Measurements from ENCODE around the gene DISP1. TPM values are rescaled to one million over a fixed set of nuclear protein-coding genes. Genes with fewer than 3 reads are reported as not detected.
"Not testable (repeated sequence)": the region's sequence is repeated elsewhere in the genome, so short reads cannot be mapped to it uniquely, and the experiment has no call there.

DISP1 gene
- total and polyA plus RNA-seq, 10 of the 15 experiments (the other 5 are each of a cell fraction or from before 2014, with no cell fraction given): 0.11 to 1.4 (median 0.72) TPM

DNA sequence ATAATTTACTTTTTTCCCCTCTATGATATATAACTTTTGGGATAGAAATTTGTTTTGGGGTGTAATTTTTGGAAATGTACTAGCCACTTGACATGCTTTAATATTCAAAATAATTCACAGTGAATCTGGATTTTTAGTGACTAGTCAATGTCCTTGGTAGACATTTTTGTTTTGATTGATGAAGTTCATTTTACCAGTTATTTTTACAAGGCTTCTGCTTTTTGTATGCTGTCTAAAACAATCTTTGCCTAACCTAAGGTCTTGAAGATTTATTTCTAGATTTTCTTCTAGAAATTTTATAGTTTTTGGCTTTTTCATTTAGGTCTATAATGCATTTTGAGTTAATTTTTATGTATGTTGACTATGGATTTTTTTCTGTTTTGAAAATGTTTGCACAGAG lies 30.9 kb downstream of the DISP1 start:
- H3K4me2 ChIP-seq (ENCODE audit: control insufficient read depth, insufficient read depth): no peak overlapping the region

DNA sequence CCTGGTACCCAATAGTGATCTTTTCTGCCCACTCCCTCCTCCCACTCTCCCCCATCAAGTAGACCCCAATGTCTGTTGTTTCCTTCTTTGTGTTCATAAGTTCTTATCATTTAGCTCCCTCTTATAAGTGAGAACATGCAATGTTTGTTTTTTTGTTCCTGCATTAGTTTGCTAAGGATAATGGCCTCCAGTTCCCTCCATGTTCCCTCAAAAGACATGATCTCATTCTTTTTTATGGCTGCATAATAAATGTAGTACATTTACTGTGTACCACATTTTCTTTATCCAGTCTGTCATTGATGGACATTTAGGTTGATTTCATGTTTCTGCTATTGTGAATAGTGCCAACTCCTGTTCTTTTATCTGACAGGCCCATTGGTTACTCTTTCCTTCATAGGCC lies 35.7 kb downstream of the DISP1 start:
- not testable (repeated sequence) for ATAC-seq

More for the DNA sequence above, 30.9 kb downstream of the DISP1 start:
- no peaks in the 10 kb centered on the region for H3K79me2 ChIP-seq (ENCODE audit: control insufficient read depth, insufficient read depth, low read length)
- FAIRE-seq (no peak), DNase-seq (ENCODE audit: low read depth, low spot score) (no peak), ATAC-seq (no peak)
- H3K27me3 ChIP-seq (replicated peaks in 1 of 2; ENCODE audit: control insufficient read depth in 2 of 2, insufficient read depth in 2 of 2, low read length in 1 of 2): no peaks in the 10 kb centered on the region
- H3K4me1 ChIP-seq (ENCODE audit: control insufficient read depth, insufficient read depth, low read length): no peaks in the 10 kb centered on the region
- no peaks in the 10 kb centered on the region for H3K36me3 ChIP-seq (ENCODE audit: control insufficient read depth in 2 of 2, insufficient read depth in 2 of 2, low read length in 1 of 2)
- ChIA-PET CTCF (no interaction called here), POLR2A (no interaction called here), SMC1A (ENCODE audit: uncharacterized antibody, unreplicated experiment) (no interaction called here), RAD21 (ENCODE audit: unreplicated experiment) (no interaction called here)
- no peak overlapping the region for H3K4me3 ChIP-seq
- no peak overlapping the region for H3K9ac ChIP-seq (ENCODE audit: control insufficient read depth, insufficient read depth, low read length)
- no peaks in the 10 kb centered on the region for H3K9me3 ChIP-seq (replicated peaks; ENCODE audit: control insufficient read depth, insufficient read depth, low read length)
- H4K20me1 ChIP-seq (ENCODE audit: control insufficient read depth, insufficient read depth): no peaks in the 10 kb centered on the region
- no peak for TF ChIP-seq EGR1 (IDR thresholded peaks at IDR 0.05; ENCODE audit: borderline replicate concordance in 1 of 2, low read depth in 2 of 2, low read length in 2 of 2)
- no peak for TF ChIP-seq NR2C1 (IDR thresholded peaks at IDR 0.05)
- no peak for TF ChIP-seq FOXM1 (IDR thresholded peaks at IDR 0.05; ENCODE audit: low read depth, low read length)
- TF ChIP-seq JUND (IDR thresholded peaks at IDR 0.05; ENCODE audit: low read depth, low read length): no peak
- no peak for TF ChIP-seq ETV6 (conservative IDR thresholded peaks at IDR 0.05 in 1 of 2, IDR thresholded peaks at IDR 0.05 in 1 of 2; ENCODE audit: borderline replicate concordance in 1 of 2, low read depth in 1 of 2)
- TF ChIP-seq, protein P1, sequence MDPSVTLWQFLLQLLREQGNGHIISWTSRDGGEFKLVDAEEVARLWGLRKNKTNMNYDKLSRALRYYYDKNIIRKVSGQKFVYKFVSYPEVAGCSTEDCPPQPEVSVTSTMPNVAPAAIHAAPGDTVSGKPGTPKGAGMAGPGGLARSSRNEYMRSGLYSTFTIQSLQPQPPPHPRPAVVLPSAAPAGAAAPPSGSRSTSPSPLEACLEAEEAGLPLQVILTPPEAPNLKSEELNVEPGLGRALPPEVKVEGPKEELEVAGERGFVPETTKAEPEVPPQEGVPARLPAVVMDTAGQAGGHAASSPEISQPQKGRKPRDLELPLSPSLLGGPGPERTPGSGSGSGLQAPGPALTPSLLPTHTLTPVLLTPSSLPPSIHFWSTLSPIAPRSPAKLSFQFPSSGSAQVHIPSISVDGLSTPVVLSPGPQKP (IDR thresholded peaks at IDR 0.05; ENCODE audit: low read depth, low read length): no peak
- intact Hi-C loops (cut with micrococcal nuclease; ENCODE audit: unreplicated experiment) (no loop called here), in situ Hi-C loops (cut with MboI) (no loop called here)
- BruUV-seq (replicated peaks): no TSS peak
- no peak overlapping the region for H2AFZ ChIP-seq (ENCODE audit: control insufficient read depth, low read depth, low read length)
- H3K27ac ChIP-seq (ENCODE audit: control insufficient read depth, insufficient read depth): no peak overlapping the region

More for the DNA sequence above, 35.7 kb downstream of the DISP1 start:
- RAD21 ChIA-PET (ENCODE audit: unreplicated experiment); H3K9me3 ChIP-seq (replicated peaks; ENCODE audit: control insufficient read depth, insufficient read depth, low read length); H3K27me3 ChIP-seq (replicated peaks in 1 of 2; ENCODE audit: control insufficient read depth in 2 of 2, insufficient read depth in 2 of 2, low read length in 1 of 2); H3K36me3 ChIP-seq (ENCODE audit: control insufficient read depth in 2 of 2, insufficient read depth in 2 of 2, low read length in 1 of 2); H3K27ac ChIP-seq (ENCODE audit: control insufficient read depth, insufficient read depth); H3K9ac ChIP-seq (ENCODE audit: control insufficient read depth, insufficient read depth, low read length); intact Hi-C loops (cut with micrococcal nuclease; ENCODE audit: unreplicated experiment); FAIRE-seq; H3K4me1 ChIP-seq (ENCODE audit: control insufficient read depth, insufficient read depth, low read length); POLR2A ChIA-PET; H3K4me2 ChIP-seq (ENCODE audit: control insufficient read depth, insufficient read depth); H2AFZ ChIP-seq (ENCODE audit: control insufficient read depth, low read depth, low read length); DNase-seq (ENCODE audit: low read depth, low spot score); BruUV-seq (replicated peaks); H3K4me3 ChIP-seq; CTCF ChIA-PET; in situ Hi-C loops (cut with MboI); H3K79me2 ChIP-seq (ENCODE audit: control insufficient read depth, insufficient read depth, low read length); SMC1A ChIA-PET (ENCODE audit: uncharacterized antibody, unreplicated experiment); H4K20me1 ChIP-seq (ENCODE audit: control insufficient read depth, insufficient read depth): not testable (repeated sequence)

All from GM12878 (cell line).